GM19395 (cell line): ENCODE data around the gene XPR1.

Experiments used
- ATAC-seq: cut with Tn5 transposase; IDR thresholded peaks from one replicate; pipeline ENCODE4 v1.9.1; 2021; ENCODE audit warnings: mild to moderate bottlenecking, moderate library complexity; ENCODE audit not compliant: unreplicated experiment

The XPR1 gene

GRCh38 chr1:180614730-180615129 lies 17.1 kb upstream of the XPR1 start:
- ATAC-seq: no peak

- no peak for ATAC-seq
Measured at GRCh38 chr1:180615493-180616290, 16.1 kb upstream of the XPR1 start.

GRCh38 chr1:180616439-180616838 lies 15.4 kb upstream of the XPR1 start:
- ATAC-seq: no peak

GRCh38 chr1:180617774-180618395 lies 13.9 kb upstream of the XPR1 start:
- no peak for ATAC-seq

GRCh38 chr1:180620581-180620980 lies 11.2 kb upstream of the XPR1 start:
- ATAC-seq: no peak

GRCh38 chr1:180622658-180623508 lies 8.9 kb upstream of the XPR1 start:
- ATAC-seq: no peak

- no peak for ATAC-seq
Measured at GRCh38 chr1:180623579-180624347, 8.1 kb upstream of the XPR1 start.

GRCh38 chr1:180626711-180627110 lies 5.1 kb upstream of the XPR1 start:
- no peak for ATAC-seq

GRCh38 chr1:180627411-180627810 lies 4.4 kb upstream of the XPR1 start:
- no peak for ATAC-seq

- no peak for ATAC-seq
Measured at GRCh38 chr1:180628646-180629045, 3.2 kb upstream of the XPR1 start.

GRCh38 chr1:180630408-180631193 lies 1.2 kb upstream of the XPR1 start:
- ATAC-seq: no peak

GRCh38 chr1:180631194-180631765 lies 542 bp upstream of the XPR1 start:
- ATAC-seq: no peak

- peak; percentile 55 for ATAC-seq
Measured at GRCh38 chr1:180632326-180633056, 669 bp downstream of the XPR1 start.

- ATAC-seq: no peak
Measured at GRCh38 chr1:180633057-180634056, 1.5 kb downstream of the XPR1 start.

GRCh38 chr1:180636138-180636537 lies 4.3 kb downstream of the XPR1 start:
- ATAC-seq: no peak

- no peak for ATAC-seq
Measured at GRCh38 chr1:180639871-180640270, 8.0 kb downstream of the XPR1 start.

- no peak for ATAC-seq
Measured at GRCh38 chr1:180640531-180640949, 8.7 kb downstream of the XPR1 start.

- ATAC-seq: no peak
Measured at GRCh38 chr1:180641662-180642061, 9.8 kb downstream of the XPR1 start.
